ENCODE results near the gene CSPG4. TPM values are rescaled to one million over a fixed set of nuclear protein-coding genes. Genes with fewer than 3 reads are reported as not detected.
"Not testable (repeated sequence)": the region's sequence is repeated elsewhere in the genome, so short reads cannot be mapped to it uniquely, and the experiment has no call there.

Gene CSPG4
- total RNA-seq, 2 experiments from 2014 or later = 0.07 TPM; not detected in 1

DNA sequence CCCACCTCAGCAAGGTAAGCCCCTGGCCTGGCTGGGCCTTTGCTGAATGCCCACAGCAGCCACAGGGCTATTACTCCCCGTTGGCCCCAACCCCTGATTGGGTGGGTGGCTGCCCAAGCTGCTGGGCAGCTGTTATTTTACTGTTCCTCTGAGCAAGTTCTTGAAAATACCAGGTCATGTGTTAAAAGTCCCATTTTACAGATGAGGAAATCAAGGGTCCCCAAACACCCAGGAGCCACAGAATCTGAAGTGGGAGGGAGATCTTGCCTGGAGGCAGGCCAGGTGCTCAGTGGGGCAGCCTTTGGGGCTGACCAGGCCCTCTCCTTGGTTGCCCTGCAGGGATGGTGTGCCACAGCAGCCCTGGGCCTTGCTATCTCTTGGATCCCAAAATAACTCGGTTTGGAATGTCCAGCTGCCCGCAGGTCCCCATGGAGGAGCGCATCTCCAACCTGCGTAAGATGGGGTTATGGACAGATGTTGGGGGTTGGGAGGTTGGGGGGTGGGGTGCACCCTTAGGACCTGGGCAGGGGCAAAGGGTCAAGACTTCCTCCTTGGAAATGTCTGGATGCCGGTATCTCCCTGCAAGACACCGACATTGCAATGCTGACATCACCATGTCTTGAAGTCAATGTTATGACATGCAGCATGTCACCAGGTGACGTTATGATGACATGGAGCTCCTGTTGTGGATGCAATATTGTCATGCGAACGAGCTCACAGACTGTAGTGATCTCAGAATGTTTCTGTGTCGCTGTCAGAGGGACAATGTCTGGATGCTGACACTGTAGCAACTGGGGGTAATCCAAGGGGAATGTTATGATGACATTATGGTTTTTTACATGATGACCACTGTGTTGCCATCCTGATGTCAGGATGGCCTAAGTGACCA, 13.3 kb upstream of the CSPG4 start:
- DNase-seq (no peak), ATAC-seq (no peak)
- CTCF ChIA-PET = interaction anchor here (6.3 kb wide), 1 partner anchor 76 kb away, joined by 47 read pairs; no protein-coding TSS in a partner anchor
- Mint-ChIP-seq H3K36me3 (no peaks in the 10 kb centered on the region), H3K4me1 (peaks cover 3% of the 10 kb centered on the region), H3K9me3 (ENCODE audit: low read depth) (no peaks in the 10 kb centered on the region), H3K27ac (no peak overlapping the region), H3K4me3 (no peak overlapping the region), H3K27me3 (peaks cover 15% of the 10 kb centered on the region)

DNA sequence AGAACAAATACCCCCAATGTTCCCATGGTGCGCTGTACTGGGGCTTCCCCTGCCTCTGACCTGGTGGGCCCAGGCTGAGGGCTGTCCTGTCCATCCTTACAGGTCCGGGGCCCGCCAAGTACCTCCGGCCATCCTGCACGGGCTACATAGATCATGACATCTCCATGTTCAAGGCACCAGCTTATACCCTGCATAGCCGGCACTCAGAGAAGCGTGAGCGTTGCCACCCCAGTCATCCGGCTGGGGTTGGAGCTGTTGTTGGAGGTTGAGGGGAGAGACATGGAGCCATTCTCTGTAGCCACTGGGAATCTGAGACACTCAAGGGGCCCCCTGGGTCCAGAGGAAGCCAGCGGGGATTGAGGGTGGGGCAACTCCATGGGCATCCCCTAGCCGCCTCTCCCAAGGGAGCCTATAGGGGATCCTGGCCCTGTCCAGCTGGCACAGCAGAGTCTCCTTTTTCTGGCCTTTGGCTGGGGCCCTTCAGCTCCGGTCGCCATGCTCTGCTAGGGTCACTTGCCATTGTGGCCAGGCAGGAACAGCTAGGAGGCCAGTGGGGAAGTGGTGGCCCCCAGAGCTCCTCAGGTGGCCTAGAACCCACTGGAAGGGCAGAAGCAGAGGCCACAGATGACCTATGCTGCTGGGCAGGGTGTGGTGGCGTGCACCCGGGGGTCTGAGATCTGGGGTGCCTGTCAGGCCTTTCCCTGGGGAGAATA, 12.5 kb upstream of the CSPG4 start:
- Mint-ChIP-seq H3K9me3 (ENCODE audit: low read depth) (no peaks in the 10 kb centered on the region), H3K4me1 (peaks cover 6% of the 10 kb centered on the region), H3K4me3 (no peak overlapping the region), H3K27ac (no peak overlapping the region), H3K36me3 (no peaks in the 10 kb centered on the region), H3K27me3 (peaks cover 16% of the 10 kb centered on the region)
- ATAC-seq = no peak
- CTCF ChIA-PET = interaction anchor here (1.3 to 6.3 kb wide), 2 partner anchors 45 to 77 kb away, joined by 5 to 47 read pairs; no protein-coding TSS in a partner anchor
- no peak for DNase-seq

DNA sequence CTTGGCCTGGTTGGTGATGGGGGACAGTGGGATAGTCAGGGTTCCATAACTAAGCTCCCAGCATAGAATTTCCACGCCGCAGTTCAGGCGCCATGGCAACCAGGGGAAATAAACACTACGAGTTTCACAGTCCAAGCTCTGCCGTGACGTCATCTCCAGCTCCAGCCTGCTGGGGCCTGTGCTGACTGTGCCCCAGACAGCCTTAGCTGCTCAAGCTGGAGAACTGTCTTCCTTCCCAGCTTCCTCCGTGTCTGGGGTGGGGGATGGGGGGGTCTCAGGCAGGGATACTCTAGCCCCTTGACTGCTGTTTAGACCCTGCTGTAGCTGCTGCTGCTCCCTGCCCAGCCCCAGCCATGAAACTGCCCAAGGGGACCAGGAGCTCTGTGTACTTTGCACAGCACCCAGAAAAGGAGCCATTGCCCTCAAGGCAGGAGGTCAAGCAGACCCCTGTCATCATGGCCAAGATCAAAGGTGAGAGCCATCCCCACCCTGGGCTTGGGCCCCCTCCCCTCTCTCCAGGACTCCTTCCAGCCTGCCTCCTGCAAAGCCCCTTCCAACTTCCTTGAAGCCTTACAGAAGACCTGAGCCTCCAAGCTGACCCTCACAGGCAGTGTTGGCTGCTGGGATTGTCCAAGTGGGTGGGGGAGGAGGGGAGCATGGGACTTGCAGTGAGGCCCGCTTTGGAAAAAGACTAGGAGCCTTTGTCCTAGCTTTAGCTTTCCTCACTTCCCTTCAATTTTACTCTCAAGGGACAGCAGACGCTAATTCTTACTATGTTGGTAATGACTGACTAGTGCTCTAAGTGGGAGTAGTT, 11.4 kb upstream of the CSPG4 start:
- Mint-ChIP-seq H3K9me3 (ENCODE audit: low read depth) (no peaks in the 10 kb centered on the region), H3K27me3 (peaks cover 12% of the 10 kb centered on the region), H3K4me1 (peaks cover 6% of the 10 kb centered on the region), H3K36me3 (no peaks in the 10 kb centered on the region), H3K4me3 (no peak overlapping the region), H3K27ac (no peak overlapping the region)
- peak; percentile 63 for ATAC-seq
- peak; percentile 69 for DNase-seq
- CTCF ChIA-PET = interaction anchor here (0.6 to 6.3 kb wide), 5 partner anchors 9 to 342 kb away, joined by 4 to 47 read pairs (median 5); no protein-coding TSS in a partner anchor

DNA sequence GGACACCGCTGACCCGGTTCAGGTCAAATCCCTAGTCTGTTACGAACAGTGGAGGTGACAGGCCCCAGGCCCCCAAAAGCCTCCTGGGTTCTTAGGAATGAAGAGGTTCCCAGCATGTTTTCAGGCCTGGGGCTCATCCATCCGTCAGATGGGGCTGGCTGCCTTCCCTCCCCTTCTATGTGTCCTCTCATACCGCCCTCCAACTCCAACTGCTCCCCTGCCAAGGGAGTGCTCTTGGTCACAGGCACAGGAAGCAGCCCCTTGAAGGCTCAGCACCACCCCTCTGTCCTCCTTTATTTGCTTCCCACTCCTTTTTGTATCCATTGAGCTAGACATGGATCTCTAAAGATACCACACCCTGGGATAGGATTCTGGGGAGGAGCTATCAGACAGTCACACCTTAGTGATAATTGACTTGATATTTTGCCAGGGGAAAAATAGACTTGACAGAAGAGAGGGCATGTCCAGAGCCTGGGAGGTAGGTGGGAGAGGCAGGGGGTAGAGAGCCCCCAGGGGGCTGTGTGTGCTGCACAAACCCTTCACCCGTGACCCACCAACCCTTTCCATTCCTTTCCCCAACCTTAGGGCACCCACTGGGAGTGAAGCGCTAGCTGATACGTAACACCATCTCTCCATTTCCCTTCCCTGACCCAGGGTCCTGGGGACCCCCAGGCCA, 10.7 kb upstream of the CSPG4 start:
- CTCF ChIA-PET = interaction anchor here (1.6 to 6.3 kb wide), 2 partner anchors 10 to 78 kb away, joined by 8 to 47 read pairs; no protein-coding TSS in a partner anchor
- Mint-ChIP-seq H3K4me1 (peaks cover 6% of the 10 kb centered on the region), H3K9me3 (ENCODE audit: low read depth) (no peaks in the 10 kb centered on the region), H3K4me3 (no peak overlapping the region), H3K36me3 (no peaks in the 10 kb centered on the region), H3K27me3 (peaks cover 17% of the 10 kb centered on the region), H3K27ac (no peak overlapping the region)
- ATAC-seq (no peak), DNase-seq (no peak)

DNA sequence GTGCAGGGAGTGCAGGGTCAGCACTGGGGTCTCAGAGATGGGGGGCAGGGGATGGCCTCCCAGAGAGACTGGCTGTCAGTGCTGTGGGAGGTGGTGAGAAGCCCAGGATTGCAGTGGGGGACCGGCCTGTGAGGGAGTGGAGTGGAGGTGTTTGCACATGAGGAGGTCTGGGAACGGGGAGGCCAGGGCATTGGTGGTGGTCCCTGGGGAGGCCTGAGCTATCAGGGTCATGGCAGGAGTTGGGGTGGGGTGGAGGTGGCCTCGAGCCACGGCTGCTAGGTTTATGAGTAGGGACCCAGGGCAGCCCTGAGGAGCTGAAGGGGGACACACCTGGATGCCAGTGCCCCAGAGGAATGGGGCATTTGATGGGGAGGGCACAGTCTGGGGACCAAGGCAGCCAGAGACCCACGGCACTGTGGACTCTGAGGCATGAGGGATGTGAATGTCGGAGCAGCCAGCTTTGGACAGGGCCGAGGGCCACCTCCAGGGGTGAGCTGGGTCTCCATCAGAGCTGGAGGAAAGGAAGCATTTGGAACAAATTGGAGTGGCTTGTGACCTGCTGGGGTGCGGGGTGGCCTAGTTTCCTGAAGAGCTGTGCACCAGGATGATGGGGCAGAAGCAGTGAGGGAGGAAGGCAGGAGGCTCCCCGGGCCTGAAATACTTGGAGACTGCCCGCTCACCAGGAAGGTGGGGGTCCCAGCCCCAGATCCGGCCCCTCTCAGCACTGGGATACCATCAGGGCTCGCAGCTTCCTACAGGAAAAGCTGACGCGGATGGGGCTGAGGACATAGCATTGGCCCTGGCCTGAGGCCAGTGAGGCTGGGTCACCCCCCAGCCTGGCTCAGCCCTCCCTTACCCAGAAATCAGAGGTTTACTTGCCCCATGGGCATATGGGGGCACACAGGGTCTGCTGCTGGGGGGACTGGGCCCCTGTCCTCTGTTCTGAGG, 9.5 kb upstream of the CSPG4 start:
- no peak overlapping the region for H3K27ac Mint-ChIP-seq
- CTCF ChIA-PET = interaction anchor here (6.3 kb wide), 1 partner anchor 80 kb away, joined by 47 read pairs; no protein-coding TSS in a partner anchor
- DNase-seq (no peak), ATAC-seq (no peak)
- H3K4me1 Mint-ChIP-seq = peaks cover 6% of the 10 kb centered on the region
- H3K4me3 Mint-ChIP-seq = no peak overlapping the region
- no peaks in the 10 kb centered on the region for H3K36me3 Mint-ChIP-seq
- peaks cover 11% of the 10 kb centered on the region for H3K27me3 Mint-ChIP-seq
- H3K9me3 Mint-ChIP-seq (ENCODE audit: low read depth) = no peaks in the 10 kb centered on the region

DNA sequence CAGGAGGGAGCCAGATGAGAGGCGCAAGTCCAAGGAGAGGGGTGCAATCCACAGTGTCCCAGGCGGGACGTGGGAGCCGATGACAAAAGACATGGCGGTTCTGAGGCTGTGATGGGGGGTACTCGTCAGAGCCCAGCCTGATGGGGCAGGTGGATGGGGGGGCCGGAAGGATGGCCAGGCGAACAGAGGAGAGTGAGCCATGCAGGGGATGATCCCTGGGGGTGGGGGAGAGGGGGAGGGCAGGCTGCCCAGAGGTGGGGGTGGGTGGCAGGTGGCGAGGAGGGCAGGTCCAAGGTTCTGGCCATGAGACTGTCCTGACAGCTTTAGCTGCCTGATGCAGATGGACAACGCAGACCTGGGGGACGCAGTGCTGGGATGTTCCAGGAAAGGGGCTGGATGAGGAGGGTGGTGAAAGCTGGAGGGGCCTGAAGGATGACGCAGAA, 8.9 kb upstream of the CSPG4 start:
- Mint-ChIP-seq H3K27me3 (peaks cover 11% of the 10 kb centered on the region), H3K4me1 (peaks cover 6% of the 10 kb centered on the region), H3K9me3 (ENCODE audit: low read depth) (no peaks in the 10 kb centered on the region), H3K27ac (no peak overlapping the region), H3K36me3 (no peaks in the 10 kb centered on the region), H3K4me3 (no peak overlapping the region)
- CTCF ChIA-PET = interaction anchor here (6.3 kb wide), 1 partner anchor 80 kb away, joined by 47 read pairs; no protein-coding TSS in a partner anchor
- no peak for DNase-seq
- ATAC-seq = no peak

DNA sequence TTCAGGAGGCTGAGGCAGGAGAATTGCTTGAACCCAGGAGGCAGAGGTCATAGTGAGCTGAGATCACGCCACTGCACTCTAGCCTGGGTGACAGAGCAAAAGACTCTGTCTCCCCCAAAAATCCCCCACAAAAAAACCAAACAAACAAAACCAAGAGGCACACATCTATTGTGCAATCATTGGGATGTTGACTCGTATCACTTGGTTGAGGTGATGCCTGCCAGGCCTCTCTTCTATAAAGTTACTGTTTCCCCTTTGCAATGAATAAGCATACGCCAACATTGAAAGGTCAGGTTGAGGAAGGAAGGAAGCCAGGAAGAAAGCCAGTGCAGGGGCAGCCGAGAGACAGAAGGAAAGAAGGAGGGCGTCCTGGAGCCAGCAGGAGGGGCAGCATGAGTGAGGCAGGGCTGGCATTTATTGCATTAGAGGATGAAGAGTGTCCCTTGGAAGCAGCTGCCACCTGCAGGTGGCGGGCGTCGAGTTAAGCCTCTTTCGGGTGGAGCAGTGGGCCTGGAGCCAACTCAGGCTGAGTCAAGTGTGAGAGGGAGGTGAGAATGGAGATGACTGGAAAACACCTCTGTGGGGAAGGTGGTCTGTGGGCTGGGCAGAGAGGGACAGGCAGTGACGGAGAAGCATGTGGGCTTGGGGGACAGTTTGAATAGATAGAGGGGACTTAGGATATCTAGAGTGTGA, 8.3 kb upstream of the CSPG4 start:
- DNase-seq (no peak), ATAC-seq (peak; percentile 52)
- no peak overlapping the region for H3K4me3 Mint-ChIP-seq
- H3K4me1 Mint-ChIP-seq = peaks cover 6% of the 10 kb centered on the region
- H3K27me3 Mint-ChIP-seq = peaks cover 11% of the 10 kb centered on the region
- H3K9me3 Mint-ChIP-seq (ENCODE audit: low read depth) = no peaks in the 10 kb centered on the region
- H3K36me3 Mint-ChIP-seq = no peaks in the 10 kb centered on the region
- CTCF ChIA-PET = interaction anchor here (6.3 kb wide), 1 partner anchor 81 kb away, joined by 47 read pairs; no protein-coding TSS in a partner anchor
- H3K27ac Mint-ChIP-seq = no peak overlapping the region

DNA sequence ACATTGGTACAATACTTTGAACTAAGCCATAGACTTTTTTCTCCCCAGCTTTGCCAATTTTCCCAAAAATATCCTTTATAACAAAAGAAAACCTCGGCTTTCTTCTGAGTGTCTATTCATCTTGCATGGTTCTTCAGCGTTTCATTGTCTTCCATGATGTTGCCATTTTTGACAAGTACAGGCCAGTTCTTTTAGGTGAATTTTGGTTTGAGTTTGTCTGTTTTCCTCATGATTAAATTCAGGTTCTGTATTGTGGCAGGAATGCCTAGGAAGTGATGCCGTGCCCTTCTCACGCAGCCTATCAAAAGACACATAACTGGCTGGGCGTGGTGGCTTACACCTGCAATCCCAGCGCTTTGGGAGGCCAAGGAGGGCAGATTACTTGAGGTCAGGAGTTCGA, 7.6 kb upstream of the CSPG4 start:
- CTCF ChIA-PET = interaction anchor here (6.3 kb wide), 1 partner anchor 81 kb away, joined by 47 read pairs; no protein-coding TSS in a partner anchor
- H3K4me1 Mint-ChIP-seq = peaks cover 6% of the 10 kb centered on the region
- no peaks in the 10 kb centered on the region for H3K36me3 Mint-ChIP-seq
- no peak overlapping the region for H3K4me3 Mint-ChIP-seq
- DNase-seq = no peak
- no peak for ATAC-seq
- H3K9me3 Mint-ChIP-seq (ENCODE audit: low read depth) = no peaks in the 10 kb centered on the region
- no peak overlapping the region for H3K27ac Mint-ChIP-seq
- H3K27me3 Mint-ChIP-seq = peaks cover 11% of the 10 kb centered on the region

DNA sequence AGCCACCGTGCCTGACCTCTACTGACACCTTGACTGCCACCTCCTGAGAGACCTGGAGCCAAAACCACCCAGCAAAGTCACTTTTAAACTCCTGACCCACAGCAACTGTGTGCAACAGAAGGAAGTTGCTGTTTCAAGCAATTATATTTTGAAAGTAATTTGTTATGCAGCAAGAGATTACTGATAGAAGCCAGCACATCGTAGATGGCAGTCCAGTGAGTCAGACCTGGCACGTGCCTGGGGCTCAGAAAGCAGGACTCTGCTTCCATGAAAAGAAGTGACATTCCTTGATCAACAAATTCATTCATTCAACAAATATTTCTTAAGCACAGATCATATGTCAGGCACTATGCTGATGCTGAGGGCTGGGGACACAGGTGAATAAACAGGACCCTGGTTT, 5.7 kb upstream of the CSPG4 start:
- Mint-ChIP-seq H3K9me3 (ENCODE audit: low read depth) (no peaks in the 10 kb centered on the region), H3K4me1 (peaks cover 6% of the 10 kb centered on the region), H3K36me3 (no peaks in the 10 kb centered on the region), H3K27ac (no peak overlapping the region), H3K4me3 (no peak overlapping the region), H3K27me3 (peaks cover 20% of the 10 kb centered on the region)
- DNase-seq (no peak), ATAC-seq (no peak)
- CTCF ChIA-PET = interaction anchor here (0.7 to 1.3 kb wide), 2 partner anchors 10 to 79 kb away, joined by 3 to 4 read pairs; partner anchors contain the start of gene IMP3

DNA sequence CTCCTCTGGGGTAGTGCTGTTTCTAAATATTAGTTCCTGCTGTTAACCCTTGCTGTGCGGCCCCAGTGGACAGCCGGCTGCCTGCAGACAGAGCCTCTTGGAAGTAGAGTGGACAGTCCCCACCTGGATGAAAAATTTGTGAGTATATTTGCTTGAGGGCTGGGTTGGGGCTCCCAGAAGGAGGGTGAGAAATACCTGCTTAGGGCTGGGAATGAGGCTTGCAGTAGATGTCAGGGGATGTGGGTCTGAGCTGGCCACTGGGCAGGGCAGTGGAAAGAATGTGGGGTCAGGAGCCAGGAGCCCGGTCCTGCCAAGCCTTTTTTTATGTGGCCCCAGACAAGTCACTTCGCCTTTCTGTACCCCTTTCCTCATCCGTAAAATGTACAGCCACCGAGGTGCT, 4.4 kb upstream of the CSPG4 start:
- not testable (repeated sequence) for H3K27ac Mint-ChIP-seq; H3K4me1 Mint-ChIP-seq; ATAC-seq; H3K9me3 Mint-ChIP-seq (ENCODE audit: low read depth); H3K4me3 Mint-ChIP-seq; DNase-seq; H3K36me3 Mint-ChIP-seq
- peaks cover 24% of the 10 kb centered on the region for H3K27me3 Mint-ChIP-seq
- CTCF ChIA-PET = interaction anchor here (0.8 to 1.4 kb wide), 3 partner anchors 11 to 85 kb away, joined by 3 to 4 read pairs (median 3); no protein-coding TSS in a partner anchor
